AG10803 (cell line): ENCODE results near the gene ARL6IP5.

ENCODE experiments used
- DNase-seq: peaks from one replicate; pipeline ENCODE4 v3.0.0; 2010; ENCODE audit warnings: low read depth
- H3K4me3 ChIP-seq: 2 replicates; pipeline ENCODE4 v1.5.1; 2011; ENCODE audit warnings: mild to moderate bottlenecking, low read length, control low read depth
- TF ChIP-seq, protein P1 (sequence below): conservative IDR thresholded peaks from 2 replicates; pipeline ENCODE4 v1.5.1; 2011; ENCODE audit warnings: mild to moderate bottlenecking, low read length, control low read depth, inconsistent platforms

Gene ARL6IP5

DNA sequence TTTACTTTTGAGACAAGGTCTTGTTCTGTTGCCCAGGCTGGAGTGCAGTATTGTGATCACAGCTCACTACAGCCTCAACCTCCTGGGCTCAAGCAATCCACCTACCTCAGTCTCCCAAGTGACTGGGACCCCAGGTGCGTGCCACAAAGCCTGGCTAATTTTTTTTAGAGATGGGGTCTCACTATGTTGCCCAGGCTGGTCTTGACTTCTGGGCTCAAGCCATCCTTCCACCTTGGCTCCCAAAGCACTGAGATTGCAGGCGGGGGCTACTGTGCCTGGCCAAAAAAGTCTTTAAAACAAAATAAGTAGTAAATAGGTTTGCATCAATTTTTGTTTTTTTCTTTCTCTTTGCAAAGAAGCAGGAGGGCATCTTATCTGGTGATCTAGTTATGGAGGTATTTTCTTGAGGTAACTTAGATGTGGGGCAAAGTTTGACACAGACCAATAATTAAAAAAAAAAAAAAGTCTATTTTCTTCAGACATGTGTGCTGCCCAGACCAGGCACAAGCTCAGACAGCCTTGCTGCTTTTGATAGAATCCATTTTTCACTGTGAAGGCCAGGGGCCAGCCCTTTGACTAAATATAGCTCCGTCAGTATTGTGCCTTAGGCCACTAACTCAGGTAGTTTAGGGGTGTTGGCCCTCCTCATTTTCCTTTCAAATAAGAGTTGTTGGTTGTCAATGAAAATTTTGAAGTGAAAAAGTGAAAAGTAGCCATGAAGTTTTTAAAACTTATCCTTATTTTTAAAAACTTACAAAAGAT, 2.5 kb downstream of the ARL6IP5 start:
- peak overlapping the region; percentile 89 for H3K4me3 ChIP-seq
- TF ChIP-seq, protein P1, sequence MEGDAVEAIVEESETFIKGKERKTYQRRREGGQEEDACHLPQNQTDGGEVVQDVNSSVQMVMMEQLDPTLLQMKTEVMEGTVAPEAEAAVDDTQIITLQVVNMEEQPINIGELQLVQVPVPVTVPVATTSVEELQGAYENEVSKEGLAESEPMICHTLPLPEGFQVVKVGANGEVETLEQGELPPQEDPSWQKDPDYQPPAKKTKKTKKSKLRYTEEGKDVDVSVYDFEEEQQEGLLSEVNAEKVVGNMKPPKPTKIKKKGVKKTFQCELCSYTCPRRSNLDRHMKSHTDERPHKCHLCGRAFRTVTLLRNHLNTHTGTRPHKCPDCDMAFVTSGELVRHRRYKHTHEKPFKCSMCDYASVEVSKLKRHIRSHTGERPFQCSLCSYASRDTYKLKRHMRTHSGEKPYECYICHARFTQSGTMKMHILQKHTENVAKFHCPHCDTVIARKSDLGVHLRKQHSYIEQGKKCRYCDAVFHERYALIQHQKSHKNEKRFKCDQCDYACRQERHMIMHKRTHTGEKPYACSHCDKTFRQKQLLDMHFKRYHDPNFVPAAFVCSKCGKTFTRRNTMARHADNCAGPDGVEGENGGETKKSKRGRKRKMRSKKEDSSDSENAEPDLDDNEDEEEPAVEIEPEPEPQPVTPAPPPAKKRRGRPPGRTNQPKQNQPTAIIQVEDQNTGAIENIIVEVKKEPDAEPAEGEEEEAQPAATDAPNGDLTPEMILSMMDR: no peak

DNA sequence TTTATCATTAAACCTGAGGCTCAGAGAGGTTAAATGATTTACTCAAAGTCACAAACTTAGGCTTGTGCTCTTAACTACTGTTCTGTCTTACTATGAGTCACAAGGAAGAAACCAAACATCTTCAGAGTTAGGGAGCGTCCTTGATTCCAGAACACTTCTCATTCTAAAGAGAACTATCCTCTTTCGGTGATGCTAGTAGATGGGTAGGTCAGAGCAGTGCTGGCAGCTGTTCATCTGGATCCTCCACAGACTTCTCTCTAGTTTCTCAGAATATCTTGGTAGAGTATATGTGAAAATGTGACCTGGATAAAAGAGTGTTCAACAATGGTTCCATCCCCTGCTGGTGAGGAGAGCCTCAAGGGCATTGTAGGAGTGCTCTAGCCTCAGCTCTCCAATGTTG, 3.3 kb downstream of the ARL6IP5 start:
- peak; percentile 60 for DNase-seq
- TF ChIP-seq, protein P1: peak; percentile 17; the same call in 1 of the 2 replicates
- no peak overlapping the region for H3K4me3 ChIP-seq

More for the DNA sequence above, 2.5 kb downstream of the ARL6IP5 start:
- no peak for DNase-seq

DNA sequence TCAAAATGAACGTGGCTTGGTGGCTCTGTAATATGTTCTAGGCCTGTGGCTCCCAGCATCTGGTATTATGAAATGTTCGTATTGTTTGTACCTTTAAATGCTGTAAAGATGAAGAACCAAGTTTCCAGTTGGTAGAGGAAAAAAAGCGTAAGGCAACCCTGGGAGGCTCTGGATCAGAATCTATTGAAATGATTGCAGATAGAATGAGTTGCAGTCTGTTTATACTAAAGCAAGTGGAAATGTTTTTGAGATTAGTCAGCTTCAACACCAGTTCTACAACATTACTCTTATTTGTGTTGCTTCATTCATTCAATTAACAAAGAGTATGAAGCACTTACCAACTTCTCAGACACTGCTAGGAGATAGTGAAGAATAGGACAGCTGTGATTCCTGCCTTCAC, 5.3 kb downstream of the ARL6IP5 start:
- peak; percentile 90 for DNase-seq

DNA sequence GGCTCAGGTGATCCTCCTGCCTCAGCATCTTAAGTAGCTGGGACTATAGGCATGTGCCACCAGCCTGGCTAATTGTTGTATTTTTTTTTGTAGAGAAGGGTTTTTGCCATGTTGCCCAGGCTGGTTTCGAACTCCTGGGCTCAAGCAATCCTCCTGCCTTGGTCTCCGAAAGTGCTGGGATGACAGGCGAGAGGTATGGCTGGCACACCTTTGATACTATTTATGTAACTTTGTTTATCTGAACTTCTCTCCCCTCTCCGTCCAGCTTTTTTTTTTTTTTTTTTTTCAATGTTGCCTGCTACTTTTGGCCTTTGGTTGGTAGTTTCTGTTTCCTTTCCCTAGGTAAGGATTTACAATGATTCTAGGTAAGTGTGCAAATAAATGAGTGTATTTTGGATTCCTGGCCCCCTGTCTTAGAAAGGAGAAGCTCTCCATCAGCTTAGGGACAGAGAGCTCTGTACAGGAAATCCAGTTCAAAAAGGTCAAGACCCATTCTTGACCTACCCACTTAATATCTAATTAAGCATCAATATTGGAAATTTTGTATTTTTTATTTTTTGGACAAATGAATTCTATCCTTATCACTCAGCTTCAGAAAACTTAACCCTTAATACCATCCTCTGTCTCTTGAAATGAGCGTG, 6.8 kb downstream of the ARL6IP5 start:
- TF ChIP-seq, protein P1: no peak
- no peak overlapping the region for H3K4me3 ChIP-seq
- no peak for DNase-seq

More for the DNA sequence above, 5.3 kb downstream of the ARL6IP5 start:
- no peak overlapping the region; the same call in 1 of the 2 replicates for H3K4me3 ChIP-seq
- TF ChIP-seq, protein P1: no peak

DNA sequence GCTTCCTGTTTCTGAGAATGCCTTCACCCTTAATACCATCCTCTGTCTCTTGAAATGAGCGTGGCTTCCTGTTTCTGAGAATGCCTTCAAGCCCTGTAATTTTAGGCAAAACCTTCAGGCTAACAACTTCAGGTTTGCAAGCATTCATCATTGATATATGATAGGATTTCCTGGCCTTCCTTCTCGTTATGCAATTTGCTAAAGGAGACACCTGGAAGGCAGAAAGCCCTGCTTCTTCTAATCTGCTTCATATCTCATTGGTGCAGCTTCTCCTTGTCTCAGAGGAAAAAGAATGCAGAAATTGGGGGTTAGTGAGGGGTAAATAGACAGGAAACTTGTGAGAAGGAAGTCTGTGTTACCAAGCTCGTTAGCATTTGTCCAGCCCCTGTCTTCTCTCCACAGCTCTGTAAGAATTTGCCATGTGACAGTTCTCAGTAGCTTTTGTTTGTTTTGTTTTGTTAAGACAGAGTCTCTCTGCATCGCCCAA, 7.3 kb downstream of the ARL6IP5 start:
- TF ChIP-seq, protein P1: no peak
- no peak for DNase-seq
- no peak overlapping the region for H3K4me3 ChIP-seq

DNA sequence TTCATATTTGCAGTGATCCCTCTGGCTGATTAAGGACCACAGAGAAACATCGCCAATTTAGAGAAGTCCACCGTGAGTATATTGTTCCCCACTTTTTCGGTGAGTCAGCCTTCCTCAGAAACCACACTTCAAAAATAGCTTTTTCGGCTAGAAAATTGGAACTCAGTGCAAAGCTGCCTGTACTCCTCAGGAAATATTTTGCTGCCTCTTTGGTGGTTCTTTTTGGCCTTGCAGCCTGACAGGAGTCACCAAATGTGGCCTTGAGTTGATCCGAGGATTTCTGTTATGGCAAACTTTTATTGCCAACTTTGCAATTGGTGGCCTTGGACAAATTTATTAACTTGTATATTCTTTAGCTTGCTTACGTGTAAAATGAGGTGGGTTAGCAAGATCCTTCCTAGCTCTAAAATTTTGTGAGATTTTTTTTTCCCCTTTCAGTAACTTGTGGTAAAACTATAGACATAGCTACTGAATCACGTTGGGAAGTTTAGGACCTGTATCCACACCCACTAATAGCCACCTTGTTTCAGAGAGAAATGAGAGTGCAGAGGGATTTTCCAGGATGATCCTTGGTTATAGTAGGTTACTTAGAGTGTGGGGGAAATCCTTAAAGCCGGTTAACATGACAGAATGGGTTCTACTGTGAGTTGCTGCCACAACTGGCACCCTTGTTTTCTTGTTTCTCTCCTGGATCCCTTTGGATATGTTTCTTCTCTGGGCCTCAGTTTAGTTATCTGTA, 9.9 kb downstream of the ARL6IP5 start:
- no peak overlapping the region for H3K4me3 ChIP-seq
- peak; percentile 55 for DNase-seq
- TF ChIP-seq, protein P1: no peak
